ENCODE results near the gene UNC13D.

The UNC13D gene

GRCh38 chr17:75849724-75850123, 5.5 kb upstream of the UNC13D start:
- DNase-seq: no peak

- no peak for DNase-seq
Observed at GRCh38 chr17:75849279-75849646, 5.1 kb upstream of the UNC13D start.

- DNase-seq: no peak
Observed at GRCh38 chr17:75848523-75849278, 4.5 kb upstream of the UNC13D start.

- DNase-seq: no peak
Observed at GRCh38 chr17:75847614-75848522, 3.7 kb upstream of the UNC13D start.

- DNase-seq: no peak
Observed at GRCh38 chr17:75846692-75847613, 2.7 kb upstream of the UNC13D start.

GRCh38 chr17:75845933-75846691, 1.9 kb upstream of the UNC13D start:
- DNase-seq: no peak

GRCh38 chr17:75845058-75845711, 981 bp upstream of the UNC13D start:
- no peak for DNase-seq

GRCh38 chr17:75844530-75845057, 390 bp upstream of the UNC13D start:
- no peak for DNase-seq

GRCh38 chr17:75842963-75843576, 1.1 kb downstream of the UNC13D start:
- DNase-seq: no peak

- DNase-seq: no peak
Observed at GRCh38 chr17:75842411-75842810, 1.8 kb downstream of the UNC13D start.

GRCh38 chr17:75840799-75841164, 3.4 kb downstream of the UNC13D start:
- DNase-seq: no peak

- DNase-seq: no peak
Observed at GRCh38 chr17:75839942-75840798, 4.0 kb downstream of the UNC13D start.

- no peak for DNase-seq
Observed at GRCh38 chr17:75838410-75838809, 5.8 kb downstream of the UNC13D start.

- DNase-seq: no peak
Observed at GRCh38 chr17:75837899-75838298, 6.3 kb downstream of the UNC13D start.

GRCh38 chr17:75836605-75837004, 7.6 kb downstream of the UNC13D start:
- no peak for DNase-seq

- no peak for DNase-seq
Observed at GRCh38 chr17:75835654-75835987, 8.6 kb downstream of the UNC13D start.

- no peak for DNase-seq
Observed at GRCh38 chr17:75834928-75835653, 9.1 kb downstream of the UNC13D start.

- DNase-seq: no peak
Observed at GRCh38 chr17:75834279-75834920, 9.8 kb downstream of the UNC13D start.
